OCI-LY3 (cell line): ENCODE measurements around the gene DBNDD1.

Source experiments
- H2AFZ ChIP-seq: fragments of 200-600, 300-600 bp; shearing (Covaris generic); 2 replicates; pipeline ENCODE4 v1.6.0; 2014; ENCODE audit warnings: antibody characterized with exemption, low read depth, low read length
- H3K27ac ChIP-seq: fragments of 200-600, 300-600 bp; sonication (generic); 2 replicates; pipeline ENCODE4 v1.5.1; 2014; ENCODE audit warnings: mild to moderate bottlenecking, low read length, moderate library complexity, mixed read lengths
- H3K27me3 ChIP-seq: fragments of 200-600, 300-600 bp; sonication (generic); 2 replicates; pipeline ENCODE4 v1.6.1; 2014; ENCODE audit warnings: low read depth, low read length, mixed read lengths
- H3K36me3 ChIP-seq: fragments of 200-600, 300-600 bp; sonication (generic); replicated peaks from 2 replicates; pipeline ENCODE3; 2014; ENCODE audit warnings: low read depth, low read length, mixed read lengths
- H3K4me1 ChIP-seq: fragments of 300-600, 200-600 bp; sonication (generic); 2 replicates; pipeline ENCODE4 v1.6.1; 2014; ENCODE audit warnings: low read length, mixed read lengths
- H3K4me2 ChIP-seq: fragments of 200-600, 300-600 bp; sonication (generic); 2 replicates; pipeline ENCODE4 v1.6.1; 2014; ENCODE audit warnings: low read length, mixed read lengths
- H3K4me3 ChIP-seq: fragments of 300-600, 200-600 bp; sonication (generic); 2 replicates; pipeline ENCODE4 v1.5.1; 2014; ENCODE audit warnings: antibody characterized with exemption, mild to moderate bottlenecking, low read length, moderate library complexity
- H3K79me2 ChIP-seq: fragments of 300-600, 200-600 bp; shearing (Covaris generic); 2 replicates; pipeline ENCODE4 v1.6.1; 2014; ENCODE audit warnings: mild to moderate bottlenecking, low read length, mixed read lengths
- H3K9ac ChIP-seq: fragments of 300-600, 200-600 bp; shearing (Covaris generic); 2 replicates; pipeline ENCODE4 v1.6.0; 2014; ENCODE audit warnings: mild to moderate bottlenecking, low read length, moderate library complexity
- H3K9me3 ChIP-seq: fragments of 200-600, 300-600 bp; shearing (Covaris generic); 2 replicates; pipeline ENCODE4 v1.6.1; 2014; ENCODE audit warnings: low read length, mixed read lengths; ENCODE audit not compliant: insufficient read depth
- H4K20me1 ChIP-seq: fragments of 200-600, 300-600 bp; sonication (generic); 2 replicates; pipeline ENCODE4 v1.6.1; 2016; ENCODE audit warnings: low read length, mixed read lengths; ENCODE audit not compliant: insufficient read depth
- EZH2phosphoT487 ChIP-seq: fragments of 200-600 bp; shearing (Covaris generic); IDR thresholded peaks from 2 replicates; pipeline ENCODE4 v1.6.1; 2018; ENCODE audit warnings: antibody characterized with exemption, mixed run types, low read depth
- TF ChIP-seq, protein P1 (sequence below): fragments of 200-600, 300-600 bp; sonication (generic); IDR thresholded peaks from 2 replicates; pipeline ENCODE4 v1.5.1; 2014; ENCODE audit warnings: antibody characterized with exemption, low read length, low read depth

Gene DBNDD1

DNA sequence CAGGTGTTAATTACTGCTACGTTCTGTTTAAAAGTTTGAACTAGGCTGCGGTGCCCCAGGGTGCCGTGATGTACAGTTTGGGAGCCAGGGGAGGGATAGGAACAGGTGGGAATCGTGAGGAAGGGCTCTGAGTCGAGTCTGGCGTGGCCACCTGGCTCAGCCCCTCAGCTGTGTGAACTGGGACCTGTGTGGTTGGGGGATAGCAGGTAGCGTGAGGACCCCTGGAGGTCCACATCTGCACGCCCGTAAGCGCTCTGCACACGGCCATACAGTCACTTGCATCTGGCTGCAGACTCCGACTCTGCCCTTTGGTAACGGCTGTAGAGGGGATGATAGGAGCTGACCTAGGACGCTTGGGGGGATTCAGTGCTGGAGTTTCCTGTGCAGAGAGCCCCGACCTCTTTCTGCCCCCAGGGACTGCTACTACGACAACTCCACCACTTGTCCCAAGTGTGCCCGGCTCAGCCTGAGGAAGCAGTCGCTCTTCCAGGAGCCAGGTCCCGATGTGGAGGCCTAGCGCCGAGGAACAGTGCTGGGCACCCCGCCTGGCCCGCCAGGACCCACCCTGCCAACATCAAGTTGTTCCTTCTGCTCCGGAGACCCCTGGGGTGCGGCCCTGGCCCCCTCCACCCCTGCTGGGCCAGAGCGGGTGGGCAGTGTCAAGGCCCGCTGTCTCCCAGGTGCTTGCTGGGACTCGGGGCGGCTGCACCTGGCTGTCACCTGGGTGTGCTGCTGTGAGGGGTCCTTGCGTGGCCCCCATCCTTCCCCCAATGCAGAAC, 53.6 kb downstream of the DBNDD1 start:
- Histone ChIP-seq H3K9me3 (no peaks in the 10 kb centered on the region), H3K79me2 (no peaks in the 10 kb centered on the region), H3K36me3 (peaks cover 8% of the 10 kb centered on the region), H2AFZ (no peak overlapping the region), H3K27ac (no peak overlapping the region), H3K4me2 (no peak overlapping the region), H4K20me1 (0 out of 2 replicates have a peak, but pooled peaks cover 4% of the 10 kb centered on the region), H3K9ac (no peak overlapping the region), H3K4me3 (no peak overlapping the region), H3K4me1 (no peaks in the 10 kb centered on the region), H3K27me3 (no peaks in the 10 kb centered on the region)
- no peak for TF ChIP-seq EZH2phosphoT487
- TF ChIP-seq, protein P1, sequence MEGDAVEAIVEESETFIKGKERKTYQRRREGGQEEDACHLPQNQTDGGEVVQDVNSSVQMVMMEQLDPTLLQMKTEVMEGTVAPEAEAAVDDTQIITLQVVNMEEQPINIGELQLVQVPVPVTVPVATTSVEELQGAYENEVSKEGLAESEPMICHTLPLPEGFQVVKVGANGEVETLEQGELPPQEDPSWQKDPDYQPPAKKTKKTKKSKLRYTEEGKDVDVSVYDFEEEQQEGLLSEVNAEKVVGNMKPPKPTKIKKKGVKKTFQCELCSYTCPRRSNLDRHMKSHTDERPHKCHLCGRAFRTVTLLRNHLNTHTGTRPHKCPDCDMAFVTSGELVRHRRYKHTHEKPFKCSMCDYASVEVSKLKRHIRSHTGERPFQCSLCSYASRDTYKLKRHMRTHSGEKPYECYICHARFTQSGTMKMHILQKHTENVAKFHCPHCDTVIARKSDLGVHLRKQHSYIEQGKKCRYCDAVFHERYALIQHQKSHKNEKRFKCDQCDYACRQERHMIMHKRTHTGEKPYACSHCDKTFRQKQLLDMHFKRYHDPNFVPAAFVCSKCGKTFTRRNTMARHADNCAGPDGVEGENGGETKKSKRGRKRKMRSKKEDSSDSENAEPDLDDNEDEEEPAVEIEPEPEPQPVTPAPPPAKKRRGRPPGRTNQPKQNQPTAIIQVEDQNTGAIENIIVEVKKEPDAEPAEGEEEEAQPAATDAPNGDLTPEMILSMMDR: no peak

DNA sequence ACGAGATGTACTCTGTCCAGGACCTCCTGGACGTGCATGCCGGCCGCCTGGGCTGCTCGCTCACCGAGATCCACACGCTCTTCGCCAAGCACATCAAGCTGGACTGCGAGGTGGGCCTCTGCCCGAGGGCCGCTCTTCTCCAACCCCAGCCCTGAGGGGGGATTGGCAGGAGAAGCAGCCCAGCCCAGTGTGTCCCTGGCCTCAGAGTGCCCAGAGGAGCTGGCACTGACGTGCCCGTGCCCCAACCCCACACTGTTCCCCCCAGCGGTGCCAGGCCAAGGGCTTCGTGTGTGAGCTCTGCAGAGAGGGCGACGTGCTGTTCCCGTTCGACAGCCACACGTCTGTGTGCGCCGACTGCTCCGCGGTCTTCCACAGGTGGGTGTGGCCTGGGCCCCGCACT, 55.1 kb downstream of the DBNDD1 start:
- Histone ChIP-seq H3K79me2 (no peaks in the 10 kb centered on the region), H3K36me3 (peaks cover 3% of the 10 kb centered on the region), H3K4me1 (no peaks in the 10 kb centered on the region), H4K20me1 (0 out of 2 replicates have a peak, but pooled peaks cover 4% of the 10 kb centered on the region), H2AFZ (no peak overlapping the region), H3K4me3 (no peak overlapping the region), H3K9me3 (no peaks in the 10 kb centered on the region), H3K27ac (no peak overlapping the region), H3K27me3 (no peaks in the 10 kb centered on the region), H3K4me2 (no peak overlapping the region), H3K9ac (no peak overlapping the region)
- TF ChIP-seq, protein P1: no peak
- TF ChIP-seq EZH2phosphoT487: no peak

DNA sequence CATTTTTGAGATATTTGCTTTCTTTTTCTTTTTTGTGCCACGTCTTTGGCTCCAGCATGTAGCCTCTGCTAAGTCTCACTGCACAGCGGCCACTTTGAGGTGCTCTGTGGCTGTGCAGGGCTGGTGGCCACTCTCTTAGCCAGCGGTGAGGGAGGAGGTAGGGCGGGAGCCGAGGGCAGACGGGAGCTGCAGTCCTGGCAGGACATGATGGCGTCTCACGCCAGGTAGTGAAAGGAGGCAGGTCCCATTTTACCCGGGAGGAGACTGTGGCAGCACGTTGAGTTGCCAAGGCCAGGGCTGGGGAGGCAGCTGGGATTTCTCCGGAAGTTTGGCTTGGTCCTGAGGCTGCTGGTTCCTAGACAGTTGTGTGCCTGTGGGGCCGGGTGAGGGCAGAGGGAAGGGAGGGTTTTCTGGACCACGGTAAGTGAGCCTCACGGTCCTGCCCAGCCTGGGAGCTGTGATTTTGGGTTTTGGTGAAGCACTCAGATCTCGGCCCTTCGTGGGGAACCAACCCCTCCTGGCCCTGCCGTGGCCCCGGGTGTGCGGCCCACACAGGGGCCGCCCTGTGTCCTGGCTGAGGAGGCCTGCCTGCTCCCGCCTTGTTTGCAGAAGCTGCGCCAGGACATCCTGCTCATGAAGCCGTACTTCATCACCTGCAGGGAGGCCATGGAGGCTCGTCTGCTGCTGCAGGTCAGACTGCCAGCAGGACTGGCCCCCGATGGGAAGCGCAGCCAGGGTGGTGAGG, 56.3 kb downstream of the DBNDD1 start:
- no peaks in the 10 kb centered on the region for H3K4me1 ChIP-seq
- no peaks in the 10 kb centered on the region for H3K27me3 ChIP-seq
- no peak overlapping the region for H3K9ac ChIP-seq
- H3K4me2 ChIP-seq: no peak overlapping the region
- H4K20me1 ChIP-seq: peaks cover 10% of the 10 kb centered on the region; the same call in 1 of the 2 replicates
- H3K9me3 ChIP-seq: no peaks in the 10 kb centered on the region
- no peak overlapping the region for H3K27ac ChIP-seq
- H3K4me3 ChIP-seq: no peak overlapping the region
- H3K36me3 ChIP-seq: peaks cover 15% of the 10 kb centered on the region
- TF ChIP-seq EZH2phosphoT487: no peak
- TF ChIP-seq, protein P1: no peak
- no peak overlapping the region for H2AFZ ChIP-seq
- H3K79me2 ChIP-seq: no peaks in the 10 kb centered on the region

- Histone ChIP-seq H3K79me2 (no peaks in the 10 kb centered on the region), H3K4me3 (no peak overlapping the region), H3K27me3 (no peaks in the 10 kb centered on the region), H3K36me3 (peaks cover 24% of the 10 kb centered on the region), H3K9ac (no peak overlapping the region), H3K27ac (no peak overlapping the region), H3K4me1 (no peaks in the 10 kb centered on the region), H4K20me1 (peaks cover 15% of the 10 kb centered on the region; the same call in 1 of the 2 replicates), H3K9me3 (no peaks in the 10 kb centered on the region), H2AFZ (no peak overlapping the region), H3K4me2 (no peak overlapping the region)
- TF ChIP-seq, protein P1: no peak
- no peak for TF ChIP-seq EZH2phosphoT487
These were observed 57.3 kb downstream of the DBNDD1 start for GRCh38 chr16:89961920-89962319.
